WTC11 (cell line): ENCODE results near the gene COX6B2. TPM values are rescaled to one million over a fixed set of nuclear protein-coding genes. Genes with fewer than 3 reads are reported as not detected.
"Not testable (repeated sequence)": the region's sequence is repeated elsewhere in the genome, so short reads cannot be mapped to it uniquely, and the experiment has no call there.

Experiments
- ATAC-seq: fragments of 200-7000 bp; cut with Tn5 transposase; 2 replicates; pipeline ENCODE4 v1.10.0; 2021; ENCODE audit warnings: mild to moderate bottlenecking, moderate library complexity
- CTCF ChIA-PET: fragments of 300-600 bp; sonication (Branson Sonifier 250); formaldehyde crosslinking; loops from one replicate; lab custom pipeline; 2021; ENCODE audit warnings: antibody characterized with exemption; lab: Charles Lee
- POLR2A ChIA-PET: fragments of 350-600 bp; sonication (Branson Sonifier 250); formaldehyde crosslinking; loops from one replicate; lab custom pipeline; 2021; ENCODE audit warnings: antibody characterized with exemption; lab: Charles Lee
- DNase-seq: peaks from one replicate; pipeline ENCODE4 v3.0.0; 2021; ENCODE audit warnings: low spot score
- H3K27ac Mint-ChIP-seq: 2 replicates; pipeline ENCODE4 v1.8.0; 2021; ENCODE audit warnings: mixed read lengths
- H3K27me3 Mint-ChIP-seq: 2 replicates; pipeline ENCODE4 v1.8.0; 2021; ENCODE audit warnings: low read depth, mild to moderate bottlenecking, moderate library complexity, mixed read lengths
- H3K36me3 Mint-ChIP-seq: 2 replicates; pipeline ENCODE4 v1.8.0; 2021; ENCODE audit warnings: mixed read lengths
- H3K4me1 Mint-ChIP-seq: 2 replicates; pipeline ENCODE4 v1.8.0; 2022; ENCODE audit warnings: mixed read lengths
- H3K4me3 Mint-ChIP-seq: 2 replicates; pipeline ENCODE4 v1.8.0; 2021; ENCODE audit warnings: mild to moderate bottlenecking, moderate library complexity, mixed read lengths
- H3K9me3 Mint-ChIP-seq: 2 replicates; pipeline ENCODE4 v1.8.0; 2021; ENCODE audit warnings: mixed read lengths
- ATF1 ChIP-seq: sonication (generic); formaldehyde crosslinking; IDR thresholded peaks from 2 replicates; pipeline ENCODE4 v1.8.1; 2023; ENCODE audit warnings: mild to moderate bottlenecking, moderate library complexity, missing genetic modification reagents
- ATF3 ChIP-seq: sonication (generic); formaldehyde crosslinking; conservative IDR thresholded peaks from 2 replicates; pipeline ENCODE4 v1.8.1; 2022; ENCODE audit warnings: mild to moderate bottlenecking, missing genetic modification reagents
- GABPB1 ChIP-seq: sonication (generic); formaldehyde crosslinking; IDR thresholded peaks from 2 replicates; pipeline ENCODE4 v1.8.1; 2023; ENCODE audit warnings: mild to moderate bottlenecking, missing genetic modification reagents
- IRF2 ChIP-seq: sonication (generic); formaldehyde crosslinking; IDR thresholded peaks from 2 replicates; pipeline ENCODE4 v1.8.0; 2022; ENCODE audit warnings: low read depth, missing genetic modification reagents, borderline replicate concordance
- MXD4 ChIP-seq: fragments of 250-450 bp; sonication (Bioruptor Pico); IDR thresholded peaks from 2 replicates; pipeline ENCODE4 v1.8.0; 2021; ENCODE audit warnings: mild to moderate bottlenecking, moderate library complexity, borderline replicate concordance
- NFYB ChIP-seq: sonication (generic); formaldehyde crosslinking; conservative IDR thresholded peaks from 2 replicates; pipeline ENCODE4 v1.8.0; 2022; ENCODE audit warnings: low read depth, missing genetic modification reagents
- TP53 ChIP-seq: sonication (generic); formaldehyde crosslinking; IDR thresholded peaks from 2 replicates; pipeline ENCODE4 v1.8.1; 2023; ENCODE audit warnings: mild to moderate bottlenecking, missing genetic modification reagents
- ZBTB21 ChIP-seq: sonication (generic); formaldehyde crosslinking; IDR thresholded peaks from 2 replicates; pipeline ENCODE4 v1.8.1; 2023; ENCODE audit warnings: mild to moderate bottlenecking, missing genetic modification reagents, borderline replicate concordance
- ZNF138 ChIP-seq: sonication (generic); formaldehyde crosslinking; conservative IDR thresholded peaks from 2 replicates; pipeline ENCODE4 v1.8.1; 2022; ENCODE audit warnings: mild to moderate bottlenecking, moderate library complexity, missing genetic modification reagents
- ZNF423 ChIP-seq: fragments of 250-450 bp; sonication (Bioruptor Pico); IDR thresholded peaks from 2 replicates; pipeline ENCODE4 v2.1.2; 2022; ENCODE audit warnings: mild to moderate bottlenecking, moderate library complexity
- ZNF425 ChIP-seq: fragments of 250-450 bp; sonication (Bioruptor Pico); conservative IDR thresholded peaks from 2 replicates; pipeline ENCODE4 v1.9.0; 2021; ENCODE audit warnings: mild to moderate bottlenecking
- ZNF512 ChIP-seq: sonication (generic); formaldehyde crosslinking; IDR thresholded peaks from 2 replicates; pipeline ENCODE4 v1.8.1; 2022; ENCODE audit warnings: missing genetic modification reagents, borderline replicate concordance
- ZSCAN18 ChIP-seq: fragments of 250-450 bp; sonication (Bioruptor Pico); IDR thresholded peaks from 2 replicates; pipeline ENCODE4 v2.1.2; 2022; ENCODE audit warnings: mild to moderate bottlenecking, moderate library complexity
- total RNA-seq: library from RNA; stranded (reverse); gene quantifications from 3 replicates; pipeline ENCODE4 v1.2.3, GENCODE V29; 2021
- TF ChIP-seq, protein P1 (sequence below): sonication (generic); formaldehyde crosslinking; IDR thresholded peaks from 2 replicates; pipeline ENCODE4 v1.8.1; 2022; ENCODE audit warnings: low read depth, mild to moderate bottlenecking, moderate library complexity, missing genetic modification reagents, borderline replicate concordance
- TF ChIP-seq, protein P2 (sequence below): fragments of 250-450 bp; sonication (Bioruptor Pico); IDR thresholded peaks from 2 replicates; pipeline ENCODE4 v1.8.0; 2021; ENCODE audit warnings: mild to moderate bottlenecking

The COX6B2 gene
- total RNA-seq, 1 experiment from 2014 or later = 4.3 TPM

DNA sequence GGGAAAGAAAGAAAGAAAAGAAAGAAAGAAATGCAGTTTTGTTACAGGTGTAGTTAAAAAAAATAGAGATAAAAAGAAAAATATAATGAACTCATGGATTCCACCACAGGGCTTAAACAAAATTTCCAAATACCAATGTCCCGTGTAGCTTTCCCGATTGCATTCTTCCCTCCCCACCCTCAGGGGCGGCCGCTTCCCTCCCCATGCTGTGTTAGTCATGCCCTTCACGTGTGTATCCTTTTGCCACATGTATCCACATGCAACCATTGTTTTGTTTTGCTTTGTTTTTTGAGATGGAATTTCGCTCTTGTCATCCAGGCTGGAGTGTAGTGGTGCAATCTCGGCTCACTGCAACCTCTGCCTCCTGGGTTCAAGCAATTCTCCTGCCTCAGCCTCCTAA lies 18.4 kb downstream of the COX6B2 start:
- no peaks in the 10 kb centered on the region for H3K9me3 Mint-ChIP-seq
- H3K27ac Mint-ChIP-seq = no peak overlapping the region
- H3K4me3 Mint-ChIP-seq = no peak overlapping the region
- H3K36me3 Mint-ChIP-seq = no peaks in the 10 kb centered on the region
- DNase-seq = no peak
- CTCF ChIA-PET = interaction anchor here (1.3 kb wide), 1 partner anchor 35 kb away, joined by 3 read pairs; no protein-coding TSS in a partner anchor
- H3K4me1 Mint-ChIP-seq = peaks cover 6% of the 10 kb centered on the region
- TF ChIP-seq ZNF423 (CRISPR knock-in tag) = no peak
- POLR2A ChIA-PET = no interaction called here
- no peak for ATAC-seq
- H3K27me3 Mint-ChIP-seq = peaks cover 32% of the 10 kb centered on the region

- Mint-ChIP-seq H3K9me3 (no peaks in the 10 kb centered on the region), H3K27ac (no peak overlapping the region), H3K27me3 (peaks cover 38% of the 10 kb centered on the region), H3K36me3 (no peaks in the 10 kb centered on the region), H3K4me1 (peaks cover 5% of the 10 kb centered on the region), H3K4me3 (no peak overlapping the region)
- DNase-seq (no peak), ATAC-seq (no peak)
- ChIA-PET POLR2A (no interaction called here), CTCF (interaction anchor here (0.8 kb wide), 1 partner anchor 33 kb away, joined by 3 read pairs; no protein-coding TSS in a partner anchor)
- TF ChIP-seq TP53 (CRISPR knock-in tag) = no peak
- peak; percentile 96 for TF ChIP-seq GABPB1 (CRISPR knock-in tag)
Observed at GRCh38 chr19:55333870-55334269, 20.6 kb downstream of the COX6B2 start.

- H3K4me3 Mint-ChIP-seq, DNase-seq, H3K36me3 Mint-ChIP-seq, H3K4me1 Mint-ChIP-seq, H3K9me3 Mint-ChIP-seq, POLR2A ChIA-PET, CTCF ChIA-PET, ATAC-seq, H3K27ac Mint-ChIP-seq: not testable (repeated sequence)
- peaks cover 21% of the 10 kb centered on the region for H3K27me3 Mint-ChIP-seq
Observed at GRCh38 chr19:55329791-55330190, 24.7 kb downstream of the COX6B2 start.

DNA sequence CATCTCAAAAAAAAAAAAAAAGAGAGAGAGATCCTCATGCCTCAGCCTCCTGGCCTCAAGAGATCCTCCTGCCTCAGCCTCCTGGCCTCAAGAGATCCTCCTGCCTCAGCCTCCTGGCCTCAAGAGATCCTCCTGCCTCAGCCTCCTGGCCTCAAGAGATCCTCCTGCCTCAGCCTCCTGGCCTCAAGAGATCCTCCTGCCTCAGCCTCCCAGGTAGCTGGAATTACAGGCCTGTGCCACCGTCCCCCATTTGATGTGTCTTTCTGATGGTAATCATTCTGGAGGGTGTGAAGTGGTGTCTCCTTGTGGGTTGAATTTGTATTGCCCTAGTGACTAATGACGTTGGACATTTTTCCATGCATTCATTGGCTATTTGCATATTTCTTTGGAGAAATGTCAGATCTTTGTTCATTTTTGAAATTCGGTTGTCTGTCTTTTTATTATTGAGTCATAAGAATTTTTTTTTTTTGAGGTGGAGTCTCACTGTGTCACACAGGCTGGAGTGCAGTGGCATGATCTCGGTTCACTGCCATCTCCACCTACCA lies 25.7 kb downstream of the COX6B2 start:
- ATAC-seq, H3K4me3 Mint-ChIP-seq, DNase-seq, H3K36me3 Mint-ChIP-seq, H3K9me3 Mint-ChIP-seq, CTCF ChIA-PET, H3K4me1 Mint-ChIP-seq, H3K27ac Mint-ChIP-seq: not testable (repeated sequence)
- peaks cover 19% of the 10 kb centered on the region for H3K27me3 Mint-ChIP-seq
- POLR2A ChIA-PET = interaction anchor here (0.7 kb wide), 1 partner anchor 99 kb away, joined by 5 read pairs; no protein-coding TSS in a partner anchor

GRCh38 chr19:55325172-55325571 lies 29.3 kb downstream of the COX6B2 start, which contains the start of gene TMEM150B:
Gene TMEM150B (minus strand): TSS chr19:55325341. CDS start chr19:55321036, 4,305 bp downstream.
- CTCF ChIA-PET = no interaction called here
- TF ChIP-seq NFYB (CRISPR knock-in tag) (no peak), IRF2 (CRISPR knock-in tag) (no peak), ZNF138 (CRISPR knock-in tag) (no peak), ATF1 (CRISPR knock-in tag) (no peak), ZNF425 (CRISPR knock-in tag) (no peak), ZNF512 (CRISPR knock-in tag) (no peak), ZSCAN18 (no peak), ZBTB21 (no peak), ATF3 (CRISPR knock-in tag) (no peak), MXD4 (CRISPR knock-in tag) (no peak)
- TF ChIP-seq, protein P1, sequence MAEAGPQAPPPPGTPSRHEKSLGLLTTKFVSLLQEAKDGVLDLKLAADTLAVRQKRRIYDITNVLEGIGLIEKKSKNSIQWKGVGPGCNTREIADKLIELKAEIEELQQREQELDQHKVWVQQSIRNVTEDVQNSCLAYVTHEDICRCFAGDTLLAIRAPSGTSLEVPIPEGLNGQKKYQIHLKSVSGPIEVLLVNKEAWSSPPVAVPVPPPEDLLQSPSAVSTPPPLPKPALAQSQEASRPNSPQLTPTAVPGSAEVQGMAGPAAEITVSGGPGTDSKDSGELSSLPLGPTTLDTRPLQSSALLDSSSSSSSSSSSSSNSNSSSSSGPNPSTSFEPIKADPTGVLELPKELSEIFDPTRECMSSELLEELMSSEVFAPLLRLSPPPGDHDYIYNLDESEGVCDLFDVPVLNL (CRISPR knock-in tag) = no peak
- TF ChIP-seq, protein P2, sequence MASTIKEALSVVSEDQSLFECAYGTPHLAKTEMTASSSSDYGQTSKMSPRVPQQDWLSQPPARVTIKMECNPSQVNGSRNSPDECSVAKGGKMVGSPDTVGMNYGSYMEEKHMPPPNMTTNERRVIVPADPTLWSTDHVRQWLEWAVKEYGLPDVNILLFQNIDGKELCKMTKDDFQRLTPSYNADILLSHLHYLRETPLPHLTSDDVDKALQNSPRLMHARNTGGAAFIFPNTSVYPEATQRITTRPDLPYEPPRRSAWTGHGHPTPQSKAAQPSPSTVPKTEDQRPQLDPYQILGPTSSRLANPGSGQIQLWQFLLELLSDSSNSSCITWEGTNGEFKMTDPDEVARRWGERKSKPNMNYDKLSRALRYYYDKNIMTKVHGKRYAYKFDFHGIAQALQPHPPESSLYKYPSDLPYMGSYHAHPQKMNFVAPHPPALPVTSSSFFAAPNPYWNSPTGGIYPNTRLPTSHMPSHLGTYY (CRISPR knock-in tag) = no peak

More at GRCh38 chr19:55325172-55325571, 29.3 kb downstream of the COX6B2 start, which contains the start of gene TMEM150B:
- Mint-ChIP-seq H3K27me3 (peaks cover 37% of the 10 kb centered on the region), H3K27ac (no peak within 1 kb of the TSS), H3K9me3 (no peaks in the 10 kb centered on the region), H3K4me3 (no peak within 1 kb of the TSS), H3K4me1 (peaks cover 12% of the 10 kb centered on the region), H3K36me3 (no peaks in the 10 kb centered on the region)
- ATAC-seq (no peak), DNase-seq (no peak)
- POLR2A ChIA-PET = interaction anchor here (0.8 to 1.4 kb wide), 2 partner anchors 14 kb away, joined by 3 to 4 read pairs; partner anchors contain the start of gene KMT5C
